Ishikawa (cell line): ENCODE data around the gene SERPINB4.

Experiments
- CEBPB ChIP-seq: IDR thresholded peaks from 2 replicates; pipeline ENCODE4 v1.6.1; 2012
- CREB1 ChIP-seq: IDR thresholded peaks from 2 replicates; pipeline ENCODE4 v1.6.1; 2012; ENCODE audit warnings: low read depth
- EGR1 ChIP-seq: IDR thresholded peaks from 2 replicates; pipeline ENCODE4 v1.6.1; 2012
- EP300 ChIP-seq: IDR thresholded peaks from 2 replicates; pipeline ENCODE4 v1.6.1; 2012; ENCODE audit warnings: borderline replicate concordance
- FOXM1 ChIP-seq: IDR thresholded peaks from 2 replicates; pipeline ENCODE4 v1.6.1; 2012; ENCODE audit warnings: low read depth, borderline replicate concordance
- RAD21 ChIP-seq: IDR thresholded peaks from 2 replicates; pipeline ENCODE4 v1.6.1; 2012; ENCODE audit warnings: low read depth
- REST ChIP-seq: IDR thresholded peaks from 2 replicates; pipeline ENCODE4 v1.6.1; 2012; ENCODE audit warnings: low read depth, mild to moderate bottlenecking
- TAF1 ChIP-seq: IDR thresholded peaks from 2 replicates; pipeline ENCODE4 v1.6.1; 2012; ENCODE audit warnings: low read depth, mild to moderate bottlenecking
- TEAD4 ChIP-seq: IDR thresholded peaks from 2 replicates; pipeline ENCODE4 v1.6.1; 2012
- YY1 ChIP-seq: IDR thresholded peaks from 2 replicates; pipeline ENCODE4 v1.6.1; 2012; ENCODE audit warnings: low read depth
- ZBTB7A ChIP-seq: IDR thresholded peaks from 2 replicates; pipeline ENCODE4 v1.6.1; 2012; ENCODE audit warnings: low read depth
- TF ChIP-seq, protein P1 (sequence below): IDR thresholded peaks from 2 replicates; pipeline ENCODE4 v1.6.1; 2012

DNA sequence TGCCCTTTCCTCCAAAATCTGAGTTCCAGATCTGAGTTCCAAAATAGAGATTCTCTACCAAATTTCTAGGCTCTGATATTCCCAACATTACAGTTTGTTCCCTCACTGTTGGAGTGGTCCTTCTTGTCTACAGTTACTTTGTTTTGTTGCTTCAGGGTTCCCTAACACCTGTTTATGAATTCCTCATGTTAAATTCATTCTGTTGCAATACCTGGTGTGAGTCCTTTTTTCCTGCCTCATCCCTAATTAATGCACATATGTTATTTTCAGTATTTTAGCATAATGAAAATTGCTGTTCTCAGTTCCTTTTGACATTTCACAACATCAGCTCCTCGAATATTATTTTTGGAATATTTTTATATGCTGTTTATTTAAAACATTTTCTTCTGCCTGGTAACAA, 40.7 kb downstream of the SERPINB4 start:
- TF ChIP-seq ZBTB7A (no peak), YY1 (no peak), REST (no peak), EGR1 (no peak), TAF1 (no peak), CEBPB (no peak), RAD21 (no peak), FOXM1 (no peak), CREB1 (no peak), TEAD4 (no peak), EP300 (no peak)
- TF ChIP-seq, protein P1, sequence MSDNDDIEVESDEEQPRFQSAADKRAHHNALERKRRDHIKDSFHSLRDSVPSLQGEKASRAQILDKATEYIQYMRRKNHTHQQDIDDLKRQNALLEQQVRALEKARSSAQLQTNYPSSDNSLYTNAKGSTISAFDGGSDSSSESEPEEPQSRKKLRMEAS, result no peak
